ACHN (cell line): ENCODE measurements around the gene KRTAP10-4.
"Not testable (repeated sequence)": the region's sequence is repeated elsewhere in the genome, so short reads cannot be mapped to it uniquely, and the experiment has no call there.

ENCODE experiments used
- DNase-seq: peaks from one replicate; pipeline ENCODE4 v3.0.0-alpha.2; 2015
- in situ Hi-C: cut with HindIII; loops from 2 replicates; pipeline ENCODE4 v1.10.0; 2017; ENCODE audit warnings: low sequenced_read_pairs, low pct_ligation_motif_present, low pct_unique_long_range_greater_than_20kb

KRTAP10-4 gene

DNA sequence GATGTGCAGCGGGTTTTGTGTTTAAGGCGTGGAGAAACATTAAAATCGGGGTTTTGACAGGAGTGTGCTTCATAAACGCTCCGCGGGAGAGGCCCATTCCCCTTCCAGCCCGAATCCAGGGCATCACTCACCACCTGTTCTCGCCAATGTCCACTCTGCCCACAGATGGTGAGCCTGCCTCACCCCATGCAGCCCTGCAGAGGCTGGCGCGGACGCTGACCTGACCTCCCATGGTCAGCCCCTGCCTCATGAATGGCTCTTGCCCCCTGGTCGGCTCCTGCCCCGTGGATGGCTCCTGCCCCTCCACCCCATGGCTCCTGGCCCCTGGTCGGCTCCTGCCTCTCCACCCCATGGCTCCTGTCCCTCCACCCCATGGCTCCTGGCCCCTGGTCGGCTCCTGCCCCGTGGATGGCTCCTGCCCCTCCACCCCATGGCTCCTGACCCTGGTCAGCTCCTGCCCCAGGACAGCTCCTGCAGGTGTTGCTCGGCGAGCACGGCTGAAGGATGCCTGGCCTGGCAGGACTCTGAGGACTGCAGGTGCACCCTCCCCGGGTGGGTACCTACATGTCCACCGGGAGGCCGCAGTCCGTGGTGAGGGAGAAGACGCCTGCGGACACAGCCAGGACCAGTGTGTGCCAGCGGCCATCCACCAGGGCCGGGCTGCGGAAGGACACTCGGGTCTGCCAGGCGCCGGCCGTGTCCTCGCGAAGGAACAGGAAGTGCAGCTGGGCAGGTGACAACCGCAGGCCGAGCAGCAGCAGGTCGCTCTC, 40.2 kb upstream of the KRTAP10-4 start:
- no peak for DNase-seq
- in situ Hi-C loops = no loop called here

- in situ Hi-C loops = no loop called here
- DNase-seq = no peak
Observed at GRCh38 chr21:44533891-44534627, 39.5 kb upstream of the KRTAP10-4 start.

DNA sequence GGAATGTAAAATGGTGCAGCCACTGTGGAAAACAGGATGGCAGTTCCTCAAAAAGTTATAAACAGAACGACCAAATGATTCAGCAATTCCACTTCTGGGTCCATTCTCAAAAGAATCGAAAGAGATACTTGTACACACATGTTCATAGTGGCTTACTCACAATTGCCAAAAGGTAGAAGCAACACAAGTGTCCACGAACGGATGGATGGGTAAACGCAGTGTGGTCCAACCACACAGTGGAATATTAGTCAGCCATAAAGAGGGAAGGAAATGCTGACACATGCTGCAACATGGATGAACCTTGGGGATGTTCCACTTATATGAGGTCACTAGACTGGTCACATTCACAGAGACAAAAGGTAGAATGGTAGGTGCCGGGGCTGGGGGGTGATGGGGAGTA, 38.8 kb upstream of the KRTAP10-4 start:
- in situ Hi-C loops = no loop called here
- no peak for DNase-seq

GRCh38 chr21:44535963-44536362, 37.6 kb upstream of the KRTAP10-4 start:
- DNase-seq = no peak
- in situ Hi-C loops = no loop called here

GRCh38 chr21:44537930-44538911, 35.3 kb upstream of the KRTAP10-4 start:
- in situ Hi-C loops = no loop called here
- DNase-seq = no peak

- in situ Hi-C loops = no loop called here
- DNase-seq = no peak
Observed at GRCh38 chr21:44539046-44539445, 34.5 kb upstream of the KRTAP10-4 start.

DNA sequence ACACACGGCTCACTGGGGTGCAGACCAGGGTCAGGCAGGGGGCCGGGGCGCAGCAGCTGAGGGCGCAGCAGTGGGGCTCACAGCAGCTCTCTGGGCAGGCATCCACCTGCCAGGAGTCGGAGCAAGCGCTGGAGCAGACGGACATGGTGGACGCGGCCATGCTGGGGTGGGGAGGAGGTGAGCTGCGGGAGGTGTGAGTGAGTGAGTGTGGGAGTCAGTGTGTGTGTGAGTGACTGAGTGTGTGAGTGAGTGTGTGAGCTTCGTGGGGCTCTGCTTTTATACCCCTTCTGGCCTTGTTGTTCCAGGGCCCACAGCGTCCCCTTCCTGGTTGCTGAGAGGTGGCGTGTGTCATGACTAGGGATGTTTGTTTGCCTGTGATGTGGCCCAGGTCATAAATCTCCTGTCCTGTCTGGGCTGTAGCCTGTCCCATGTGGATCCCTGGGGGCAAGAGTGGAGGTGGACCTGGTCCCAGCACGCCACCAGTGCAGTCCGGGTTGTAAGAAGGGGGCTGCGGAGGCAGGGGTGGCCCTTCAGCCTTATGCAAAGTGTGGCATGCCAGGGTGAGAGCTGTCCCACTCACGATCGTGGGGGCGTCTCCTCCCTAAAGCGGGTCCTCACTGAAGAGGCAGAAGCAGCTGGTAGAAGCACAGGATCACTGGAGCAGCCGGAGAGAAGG, 33.4 kb upstream of the KRTAP10-4 start, which contains the start of gene KRTAP10-1:
Gene KRTAP10-1, minus strand, starts transcription at position 205 of the 676 bp plus-strand sequence. Its CDS starts 45 bp downstream, at position 160.
- in situ Hi-C loops = no loop called here
- no peak for DNase-seq

- in situ Hi-C loops = no loop called here
- DNase-seq = no peak
Observed at GRCh38 chr21:44540741-44541288, 32.7 kb upstream of the KRTAP10-4 start.

- in situ Hi-C loops = no loop called here
- DNase-seq = no peak
Observed at GRCh38 chr21:44542716-44543115, 30.8 kb upstream of the KRTAP10-4 start.

GRCh38 chr21:44544566-44544965, 29.0 kb upstream of the KRTAP10-4 start:
- in situ Hi-C loops = no loop called here
- DNase-seq = no peak

GRCh38 chr21:44547656-44548331, 25.7 kb upstream of the KRTAP10-4 start:
- in situ Hi-C loops = no loop called here
- DNase-seq = no peak

GRCh38 chr21:44548381-44548780, 25.1 kb upstream of the KRTAP10-4 start:
- DNase-seq = no peak
- in situ Hi-C loops = no loop called here

DNA sequence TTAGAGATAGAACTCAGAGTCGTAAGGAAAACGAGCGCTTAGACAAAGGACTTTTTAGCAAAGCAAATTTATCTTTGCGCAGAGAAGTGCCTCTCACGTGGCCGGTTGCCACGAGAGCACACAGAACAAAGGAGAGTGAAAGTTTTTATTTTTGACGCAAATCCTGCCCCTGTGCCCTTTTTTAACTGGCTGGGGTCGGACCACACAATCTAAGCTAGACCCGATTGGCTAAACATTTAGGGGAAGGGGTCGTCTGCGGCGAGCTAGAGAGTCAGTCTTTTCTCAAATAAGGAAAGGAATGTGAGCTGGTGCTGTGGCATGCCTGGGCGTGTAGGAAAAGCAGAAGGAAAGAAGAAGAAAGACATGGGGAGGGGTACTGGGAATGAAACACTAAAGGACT, 24.6 kb upstream of the KRTAP10-4 start:
- in situ Hi-C loops = no loop called here
- no peak for DNase-seq

- no peak for DNase-seq
- in situ Hi-C loops = no loop called here
Observed at GRCh38 chr21:44549525-44550211, 23.9 kb upstream of the KRTAP10-4 start.

- DNase-seq, in situ Hi-C loops: not testable (repeated sequence)
Observed at GRCh38 chr21:44550285-44550684, 23.2 kb upstream of the KRTAP10-4 start.

DNA sequence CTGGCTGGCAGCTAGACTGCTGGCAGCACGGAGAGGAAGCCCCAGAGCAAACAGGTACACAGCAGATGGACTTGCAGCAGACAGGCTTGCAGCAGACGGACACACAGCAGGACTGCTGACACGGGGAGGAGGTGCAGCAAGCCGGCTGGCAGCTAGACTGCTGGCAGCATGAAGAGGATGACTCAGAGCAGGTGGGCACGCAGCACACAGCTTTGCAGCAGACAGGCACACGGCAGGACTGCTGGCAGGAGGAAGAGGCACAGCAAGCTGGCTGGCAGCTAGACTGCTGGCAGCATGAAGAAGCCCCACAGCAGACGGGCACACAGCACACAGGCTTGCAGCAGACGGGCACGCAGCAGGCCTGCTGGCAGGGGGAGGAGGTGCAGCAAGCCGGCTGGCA, 22.7 kb upstream of the KRTAP10-4 start:
- in situ Hi-C loops = no loop called here
- no peak for DNase-seq

- in situ Hi-C loops = no loop called here
- no peak for DNase-seq
Observed at GRCh38 chr21:44551340-44551961, 22.1 kb upstream of the KRTAP10-4 start, which contains the start of gene KRTAP10-2. Gene KRTAP10-2 (minus strand): TSS chr21:44551505. CDS start chr21:44551458, 47 bp downstream.
